Thoracic aorta (tissue), 2 donors: ENCODE data around the gene PRRC2A. TPM values are rescaled to one million over a fixed set of nuclear protein-coding genes. Genes with fewer than 3 reads are reported as not detected.

Experiments
- ATAC-seq: fragments of 150-250 bp; one replicate; pipeline ENCODE4 v1.8.0; 2017; ENCODE audit warnings: low read depth; ENCODE audit not compliant: insufficient number of reproducible peaks, low FRiP score
- DNase-seq: peaks from one replicate; pipeline ENCODE4 v3.0.0-alpha.2; 2020; ENCODE audit warnings: low spot score
- H3K27ac ChIP-seq, 2 donors: fragments of 200-600 bp; sonication (generic); 1 replicate in 1 of 2; 2 replicates in 1 of 2; pipeline ENCODE4 v1.5.1; 2016; ENCODE audit warnings: mild to moderate bottlenecking in 2 of 2, moderate library complexity in 2 of 2
- H3K27me3 ChIP-seq: fragments of 200-600 bp; sonication (generic); replicated peaks from 2 replicates; pipeline ENCODE4 v1.6.0; 2016; ENCODE audit warnings: mild to moderate bottlenecking; ENCODE audit not compliant: insufficient read depth
- H3K36me3 ChIP-seq: fragments of 200-600 bp; sonication (generic); one replicate; pipeline ENCODE4 v1.5.1; 2016
- H3K4me1 ChIP-seq, 2 donors: fragments of 200-600 bp; sonication (generic); 1 replicate in 1 of 2; 2 replicates in 1 of 2; pipeline versions ENCODE4 v1.5.1 to v1.6.0; 2016; ENCODE audit warnings: low read depth in 2 of 2, mild to moderate bottlenecking in 1 of 2; ENCODE audit not compliant: control insufficient read depth in 1 of 2
- H3K4me3 ChIP-seq: fragments of 200-600 bp; sonication (generic); 2 replicates; pipeline ENCODE4 v1.5.1; 2016; ENCODE audit warnings: mild to moderate bottlenecking
- H3K9me3 ChIP-seq: fragments of 200-600 bp; sonication (generic); 2 replicates; pipeline ENCODE4 v1.5.1; 2016
- CTCF ChIP-seq: fragments of 200-600 bp; sonication (generic); IDR thresholded peaks from one replicate; pipeline ENCODE4 v1.5.1; 2019; ENCODE audit warnings: antibody characterized with exemption
- total RNA-seq, 2 donors: library from RNA; depleted of rRNA; stranded (reverse); fragments of >200 nt; gene quantifications; one replicate each; pipeline versions ENCODE4 v1.1.0 to v1.2.3, GENCODE V29; 2016

The PRRC2A gene
- total RNA-seq, 2 donors from 2014 or later, result 94.2 to 130 TPM

- Histone ChIP-seq H3K9me3 (no peaks in the 10 kb centered on the region), H3K27me3 (no peaks in the 10 kb centered on the region), H3K4me3 (no peak overlapping the region), H3K27ac (no peak overlapping the region), H3K4me1 (peaks cover 0 to 2% of the 10 kb centered on the region in 2 donors), H3K36me3 (peaks cover 91% of the 10 kb centered on the region)
- ATAC-seq (no peak), DNase-seq (no peak)
- no peak for TF ChIP-seq CTCF
Observed at GRCh38 chr6:31627690-31628287, 7.3 kb downstream of the PRRC2A start.

DNA sequence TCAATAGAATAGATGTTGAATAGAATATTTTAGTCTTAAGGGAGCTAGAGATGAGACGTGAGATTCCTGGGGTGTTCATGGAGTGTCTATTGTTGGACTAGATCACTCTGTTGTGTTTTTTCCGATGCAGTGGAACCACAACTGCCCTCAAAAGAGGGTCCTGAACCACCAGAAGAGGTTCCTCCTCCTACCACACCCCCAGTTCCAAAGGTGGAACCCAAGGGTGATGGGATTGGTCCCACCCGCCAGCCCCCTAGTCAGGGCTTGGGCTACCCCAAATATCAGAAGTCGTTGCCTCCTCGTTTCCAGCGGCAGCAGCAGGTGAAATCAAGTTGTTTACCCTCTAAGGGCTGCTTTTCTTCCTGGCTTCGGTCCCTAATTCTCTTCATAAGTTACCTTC is 8.5 kb downstream of the PRRC2A start:
- ATAC-seq, result no peak

GRCh38 chr6:31630177-31630934 is 9.8 kb downstream of the PRRC2A start:
- H3K9me3 ChIP-seq, result no peaks in the 10 kb centered on the region
- TF ChIP-seq CTCF, result no peak
- DNase-seq (no peak), ATAC-seq (no peak)
- H3K27me3 ChIP-seq, result no peaks in the 10 kb centered on the region
- H3K4me1 ChIP-seq, result no peaks in the 10 kb centered on the region
- H3K4me3 ChIP-seq, result no peak overlapping the region
- peaks cover 97% of the 10 kb centered on the region for H3K36me3 ChIP-seq
- H3K27ac ChIP-seq, result no peak overlapping the region

More for the DNA sequence above, 8.5 kb downstream of the PRRC2A start:
- no peak for DNase-seq
- no peak overlapping the region for H3K27ac ChIP-seq
- no peak overlapping the region for H3K4me3 ChIP-seq
- TF ChIP-seq CTCF, result no peak
- H3K9me3 ChIP-seq, result no peaks in the 10 kb centered on the region
- H3K4me1 ChIP-seq, result no peaks in the 10 kb centered on the region
- no peaks in the 10 kb centered on the region for H3K27me3 ChIP-seq
- H3K36me3 ChIP-seq, result peaks cover 94% of the 10 kb centered on the region

- Histone ChIP-seq H3K36me3 (peaks cover 97% of the 10 kb centered on the region), H3K9me3 (no peaks in the 10 kb centered on the region), H3K27ac (no peak overlapping the region), H3K27me3 (no peaks in the 10 kb centered on the region), H3K4me1 (no peaks in the 10 kb centered on the region), H3K4me3 (no peak overlapping the region)
- DNase-seq (no peak), ATAC-seq (no peak)
- TF ChIP-seq CTCF, result no peak
Observed at GRCh38 chr6:31631209-31631608, 10.7 kb downstream of the PRRC2A start.

- Histone ChIP-seq H3K36me3 (peaks cover 97% of the 10 kb centered on the region), H3K27ac (no peak overlapping the region)
Observed at GRCh38 chr6:31631681-31632278, 11.3 kb downstream of the PRRC2A start.

More at GRCh38 chr6:31631681-31632278, 11.3 kb downstream of the PRRC2A start:
- Histone ChIP-seq H3K27me3 (no peaks in the 10 kb centered on the region), H3K4me3 (no peak overlapping the region), H3K4me1 (no peaks in the 10 kb centered on the region), H3K9me3 (no peaks in the 10 kb centered on the region)
- ATAC-seq (no peak), DNase-seq (no peak)
- no peak for TF ChIP-seq CTCF
